SU-DHL-6 (cell line): ENCODE data around the gene PLA2G4E.

Experiments
- CTCF ChIP-seq: fragments of 200-600 bp; sonication (generic); IDR thresholded peaks from one replicate; pipeline ENCODE4 v1.5.1; 2017; ENCODE audit warnings: antibody characterized with exemption, mild to moderate bottlenecking, low read length, moderate library complexity; ENCODE audit not compliant: insufficient read depth, poor library complexity, severe bottlenecking
- EZH2phosphoT487 ChIP-seq: fragments of 200-600 bp; sonication (generic), shearing (Covaris generic); conservative IDR thresholded peaks from 2 replicates; pipeline ENCODE4 v1.6.1; 2018; ENCODE audit warnings: mild to moderate bottlenecking, antibody characterized with exemption, low read length, moderate library complexity, mixed read lengths

- TF ChIP-seq EZH2phosphoT487 (no peak), CTCF (no peak)
These were observed 7.8 kb downstream of the PLA2G4E start for GRCh38 chr15:42012928-42013482.
